DMS79 treated with DMSO at 0.1 percent for 48 hours (cell line): Measurements from ENCODE around the gene SLC25A19.
A peak's percentile ranks its signal among the peaks of the same experiment; 100 is the strongest.
"Not testable (repeated sequence)": the region's sequence is repeated elsewhere in the genome, so short reads cannot be mapped to it uniquely, and the experiment has no call there.

Experiments
- DNase-seq: peaks from one replicate; lab custom pipeline; 2025; lab: John Stamatoyannopoulos, UW

SLC25A19 gene

GRCh38 chr17:75301502-75302206 is 12.4 kb upstream of the SLC25A19 start:
- no peak for DNase-seq

DNA sequence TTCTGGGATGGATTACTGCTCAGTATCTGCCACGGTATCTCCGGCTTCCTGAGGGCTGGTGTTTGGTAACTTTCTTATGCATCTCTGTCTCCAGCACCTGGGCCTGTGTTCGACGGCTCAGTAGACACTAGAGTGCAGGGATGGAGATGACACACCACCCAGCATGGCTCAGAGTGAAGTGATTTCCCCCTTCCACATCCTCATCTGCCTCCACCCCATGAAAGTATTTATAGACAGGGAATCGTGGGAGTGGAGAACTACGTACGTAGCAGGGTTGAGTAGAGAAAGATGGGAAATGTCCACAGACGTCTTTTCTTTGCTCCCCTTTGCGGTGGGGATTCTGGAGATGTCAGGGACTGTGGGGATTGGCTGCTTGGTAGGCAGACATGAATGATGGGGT is 11.8 kb upstream of the SLC25A19 start:
- no peak for DNase-seq

DNA sequence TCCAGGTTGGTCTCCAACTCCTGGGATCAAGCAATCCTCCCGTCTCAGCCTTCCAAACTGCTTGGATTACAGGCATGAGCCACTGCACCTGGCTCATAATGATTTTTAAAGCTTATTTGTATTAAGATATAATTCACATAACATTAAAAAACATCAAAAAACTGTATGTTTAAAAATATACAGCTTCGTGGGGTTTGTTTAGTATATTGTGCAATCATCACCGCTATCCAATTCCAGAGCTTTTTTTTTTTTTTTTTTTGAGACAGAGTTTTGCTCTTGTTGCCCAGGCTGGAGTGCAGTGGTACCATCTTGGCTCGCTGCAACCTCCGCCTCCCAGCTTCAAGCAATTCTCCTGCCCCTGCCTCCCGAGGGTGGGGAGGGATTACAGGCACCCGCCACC is 11.0 kb upstream of the SLC25A19 start:
- no peak for DNase-seq

DNA sequence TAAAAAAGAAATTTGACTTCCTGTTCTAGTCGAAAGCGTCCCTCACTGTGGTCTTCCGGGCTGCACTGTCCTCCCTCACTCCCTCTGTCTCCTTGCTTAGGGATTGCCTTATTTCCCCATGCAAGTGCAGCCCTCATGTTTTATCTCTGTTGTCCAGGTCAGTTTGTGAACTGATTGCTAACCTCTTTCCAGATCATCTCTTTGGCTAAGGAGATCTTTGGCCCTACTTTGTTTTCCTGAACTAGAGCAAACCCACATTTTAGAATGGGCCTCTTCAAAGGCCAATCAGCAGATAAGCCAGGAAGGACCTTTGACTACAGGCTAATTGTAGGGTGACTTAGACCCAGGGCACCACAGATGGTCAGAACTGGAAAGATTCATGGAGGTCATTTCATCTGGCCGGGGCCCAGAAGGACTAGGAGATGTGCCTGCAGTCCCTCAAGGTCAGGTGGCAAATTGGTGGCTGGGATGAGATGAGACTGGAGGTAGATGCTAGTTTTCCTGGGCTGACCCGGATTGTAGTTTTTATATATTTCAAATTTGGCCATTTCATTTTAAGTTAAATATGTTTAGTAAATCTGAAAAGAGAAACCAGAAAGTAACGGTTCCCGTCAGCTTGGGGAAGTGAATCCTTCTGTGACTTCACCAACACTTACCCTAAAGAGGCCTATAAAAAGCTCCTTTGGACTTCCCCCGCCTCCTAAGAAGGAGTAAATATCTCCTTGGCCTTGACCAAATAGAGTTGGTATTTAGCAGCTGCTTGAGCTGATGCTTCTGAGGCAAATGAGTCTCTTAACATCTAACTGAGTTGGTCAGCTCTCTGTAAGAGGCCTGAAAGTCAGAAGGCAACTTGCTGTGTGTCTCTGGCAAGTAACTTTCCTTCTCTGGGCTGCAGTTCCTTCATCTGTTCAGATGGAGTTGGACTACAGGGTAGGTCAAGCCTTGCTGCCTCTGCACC is 6.2 kb upstream of the SLC25A19 start:
- DNase-seq = no peak

GRCh38 chr17:75292810-75293448 is 3.7 kb upstream of the SLC25A19 start:
- not testable (repeated sequence) for DNase-seq

DNA sequence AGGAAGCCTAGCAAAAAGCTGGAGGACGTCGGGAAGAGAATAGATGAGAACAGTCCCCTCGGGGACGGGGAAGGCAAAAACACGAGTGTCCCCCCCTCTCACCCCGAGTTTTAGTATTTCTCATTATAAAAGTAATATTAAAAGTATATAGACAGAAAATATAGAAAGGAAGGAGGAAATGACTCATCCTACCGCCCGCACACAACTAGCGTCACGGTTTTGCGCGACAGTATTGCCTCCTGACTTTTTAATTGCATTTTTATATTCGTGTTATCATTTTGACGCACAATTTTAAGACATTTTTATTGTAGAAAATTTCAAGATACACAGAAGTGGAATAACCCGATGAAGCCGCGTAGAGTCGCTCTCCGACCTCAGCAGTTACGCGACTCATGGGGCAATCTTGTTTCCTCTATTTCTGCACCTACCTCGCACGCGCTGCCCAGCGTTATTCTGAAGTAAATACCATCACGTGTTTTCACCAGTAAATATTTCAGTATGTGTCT is 652 bp upstream of the SLC25A19 start:
- DNase-seq = peak; percentile 48

- DNase-seq = peak; percentile 31
Observed at GRCh38 chr17:75288770-75289114, 491 bp downstream of the SLC25A19 start.

DNA sequence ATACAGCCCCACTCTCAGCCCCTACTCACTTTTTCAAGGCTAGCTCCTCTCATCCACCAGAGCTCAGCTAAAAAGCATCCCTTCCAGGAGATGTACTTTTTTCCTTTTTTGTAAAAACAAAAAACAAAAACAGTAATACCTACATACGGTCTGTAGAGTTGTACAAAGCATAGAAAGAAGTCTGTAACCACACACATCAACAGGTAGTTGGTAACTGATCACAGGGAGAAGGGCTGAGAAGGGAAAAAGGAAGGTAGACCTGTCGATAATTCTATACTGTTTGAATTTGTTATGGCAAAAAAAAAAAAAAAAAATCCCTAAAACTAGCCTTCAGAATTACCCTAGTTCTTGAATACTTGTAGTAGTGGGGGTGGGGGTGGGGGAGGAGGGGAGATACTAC is 874 bp downstream of the SLC25A19 start:
- no peak for DNase-seq

GRCh38 chr17:75287221-75287620 is 2.0 kb downstream of the SLC25A19 start:
- no peak for DNase-seq

DNA sequence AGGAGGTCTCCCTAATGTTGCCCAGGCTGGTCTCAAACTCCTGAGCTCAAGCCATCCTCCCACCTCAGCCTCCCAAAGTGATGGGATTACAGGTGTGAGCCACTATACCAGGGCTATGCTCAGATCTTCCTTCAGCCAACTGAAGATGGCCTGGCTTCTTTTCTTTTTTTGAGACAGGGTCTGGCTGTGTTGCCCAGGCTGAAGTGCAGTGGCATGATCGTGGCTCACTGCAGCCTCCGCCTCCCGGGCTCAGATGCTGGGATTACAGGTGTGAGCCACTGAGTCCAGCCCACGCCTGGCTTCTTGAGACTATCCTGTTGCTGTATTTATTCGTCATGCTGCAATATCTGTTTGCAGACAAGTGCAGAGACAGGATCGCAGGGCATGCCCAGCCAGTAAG is 4.1 kb downstream of the SLC25A19 start:
- no peak for DNase-seq

DNA sequence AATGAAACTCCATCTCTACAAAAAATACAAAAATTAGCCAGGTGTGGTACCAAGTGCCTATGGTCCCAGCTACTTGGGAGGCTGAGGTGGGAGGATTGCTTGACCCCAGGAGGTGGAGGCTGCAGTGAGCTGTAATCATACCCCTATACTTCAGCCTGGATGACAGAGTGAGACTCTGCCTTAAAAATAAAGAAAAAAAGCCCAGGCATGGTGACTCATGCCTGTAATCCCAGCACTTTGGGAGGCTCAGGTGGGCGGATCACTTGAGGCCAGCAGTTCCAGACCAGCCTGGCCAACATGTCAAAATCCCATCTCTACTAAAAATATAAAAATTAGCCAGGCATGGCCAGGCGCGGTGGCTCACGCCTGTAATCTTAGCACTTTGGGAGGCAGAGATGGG is 9.0 kb downstream of the SLC25A19 start:
- not testable (repeated sequence) for DNase-seq

- DNase-seq = no peak
Observed at GRCh38 chr17:75277664-75278071, 11.6 kb downstream of the SLC25A19 start.

DNA sequence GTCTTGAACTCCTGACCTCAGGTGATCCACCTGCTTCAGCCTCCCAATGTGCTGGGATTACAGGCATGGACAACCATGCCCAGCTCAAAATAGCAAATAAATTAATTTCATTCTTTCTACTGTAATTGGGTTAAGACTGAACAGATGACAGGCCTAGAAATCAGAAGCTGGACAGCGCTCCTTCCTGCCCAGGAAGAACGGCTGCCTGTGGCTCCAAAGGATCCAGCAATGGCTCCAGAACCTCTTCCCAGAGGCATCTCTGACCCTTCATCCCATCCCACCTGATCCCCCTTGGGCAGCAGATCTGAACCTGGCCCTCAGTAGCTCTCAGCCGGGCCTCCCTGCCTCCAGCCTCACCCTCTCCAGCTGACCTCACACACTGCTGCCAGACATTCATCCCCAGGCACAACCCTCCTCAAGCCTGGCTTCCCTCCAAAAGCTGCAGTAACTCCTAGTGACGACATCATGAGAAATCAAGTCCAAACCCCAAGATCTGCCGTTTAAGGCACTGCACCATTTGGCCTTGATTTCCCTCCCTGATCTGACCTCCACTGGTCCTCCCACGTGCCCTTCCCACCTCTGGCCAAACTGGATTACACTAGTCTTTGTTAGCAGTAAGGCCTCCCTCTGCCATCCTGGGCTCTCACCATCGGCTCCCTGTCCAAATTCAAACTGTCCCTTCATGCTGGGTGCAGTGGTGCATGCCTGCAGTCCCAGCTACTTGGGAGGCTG is 15.1 kb downstream of the SLC25A19 start:
- no peak for DNase-seq

DNA sequence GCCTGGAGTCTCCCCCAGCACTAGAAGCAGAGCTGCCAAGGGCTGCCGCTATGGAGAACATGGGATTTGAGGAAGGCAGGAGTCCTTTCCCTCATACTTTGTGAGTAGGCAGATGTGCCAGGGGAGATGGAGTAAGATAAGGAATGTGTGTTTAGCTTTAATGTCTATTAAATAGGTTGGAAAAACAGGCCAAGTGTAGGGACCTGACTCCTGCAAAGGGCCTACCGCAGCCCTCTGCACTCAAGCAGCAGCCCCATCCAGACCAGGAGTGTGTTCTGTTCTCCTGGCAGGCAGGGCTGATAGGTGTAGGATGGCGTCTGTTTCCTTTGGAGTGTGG is 16.4 kb downstream of the SLC25A19 start:
- DNase-seq = no peak

- no peak for DNase-seq
Observed at GRCh38 chr17:75271955-75272847, 17.0 kb downstream of the SLC25A19 start.

GRCh38 chr17:75271233-75271954 is 17.8 kb downstream of the SLC25A19 start:
- DNase-seq = peak; percentile 21

- DNase-seq = no peak
Observed at GRCh38 chr17:75270966-75271232, 18.3 kb downstream of the SLC25A19 start, which contains the start of gene MIF4GD. TSS of gene MIF4GD (minus strand) at chr17:75271231. CDS start at chr17:75270195, 1,036 bp downstream.

GRCh38 chr17:75270218-75270965 is 18.8 kb downstream of the SLC25A19 start:
- DNase-seq = peak; percentile 53

GRCh38 chr17:75269844-75270217 is 19.4 kb downstream of the SLC25A19 start:
- DNase-seq = peak; percentile 18
